Measurements from ENCODE around the gene AGFG1. TPM values are rescaled to one million over a fixed set of nuclear protein-coding genes. Genes with fewer than 3 reads are reported as not detected.

AGFG1 gene
- total RNA-seq, 1 experiment from 2014 or later: 72.5 TPM

DNA sequence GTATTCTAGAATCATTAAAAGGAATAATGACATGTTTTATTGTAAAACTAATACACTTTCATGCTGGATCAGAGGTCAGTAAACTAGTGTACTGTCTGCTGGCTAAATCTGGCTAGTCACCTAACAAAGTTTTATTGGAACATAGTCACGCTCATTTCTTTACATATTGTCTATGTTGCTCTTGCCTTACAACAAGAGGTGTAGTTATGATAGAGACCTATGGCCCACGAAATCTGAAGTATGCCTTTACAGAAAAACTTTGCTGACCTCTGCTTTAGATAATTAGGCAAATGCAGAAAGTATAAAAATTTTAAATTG, 96.9 kb downstream of the AGFG1 start (continued):
- TF ChIP-seq, protein P1, sequence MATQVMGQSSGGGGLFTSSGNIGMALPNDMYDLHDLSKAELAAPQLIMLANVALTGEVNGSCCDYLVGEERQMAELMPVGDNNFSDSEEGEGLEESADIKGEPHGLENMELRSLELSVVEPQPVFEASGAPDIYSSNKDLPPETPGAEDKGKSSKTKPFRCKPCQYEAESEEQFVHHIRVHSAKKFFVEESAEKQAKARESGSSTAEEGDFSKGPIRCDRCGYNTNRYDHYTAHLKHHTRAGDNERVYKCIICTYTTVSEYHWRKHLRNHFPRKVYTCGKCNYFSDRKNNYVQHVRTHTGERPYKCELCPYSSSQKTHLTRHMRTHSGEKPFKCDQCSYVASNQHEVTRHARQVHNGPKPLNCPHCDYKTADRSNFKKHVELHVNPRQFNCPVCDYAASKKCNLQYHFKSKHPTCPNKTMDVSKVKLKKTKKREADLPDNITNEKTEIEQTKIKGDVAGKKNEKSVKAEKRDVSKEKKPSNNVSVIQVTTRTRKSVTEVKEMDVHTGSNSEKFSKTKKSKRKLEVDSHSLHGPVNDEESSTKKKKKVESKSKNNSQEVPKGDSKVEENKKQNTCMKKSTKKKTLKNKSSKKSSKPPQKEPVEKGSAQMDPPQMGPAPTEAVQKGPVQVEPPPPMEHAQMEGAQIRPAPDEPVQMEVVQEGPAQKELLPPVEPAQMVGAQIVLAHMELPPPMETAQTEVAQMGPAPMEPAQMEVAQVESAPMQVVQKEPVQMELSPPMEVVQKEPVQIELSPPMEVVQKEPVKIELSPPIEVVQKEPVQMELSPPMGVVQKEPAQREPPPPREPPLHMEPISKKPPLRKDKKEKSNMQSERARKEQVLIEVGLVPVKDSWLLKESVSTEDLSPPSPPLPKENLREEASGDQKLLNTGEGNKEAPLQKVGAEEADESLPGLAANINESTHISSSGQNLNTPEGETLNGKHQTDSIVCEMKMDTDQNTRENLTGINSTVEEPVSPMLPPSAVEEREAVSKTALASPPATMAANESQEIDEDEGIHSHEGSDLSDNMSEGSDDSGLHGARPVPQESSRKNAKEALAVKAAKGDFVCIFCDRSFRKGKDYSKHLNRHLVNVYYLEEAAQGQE (IDR thresholded peaks at IDR 0.05; ENCODE audit: low read depth): no peak
- no peak for TF ChIP-seq CBX3 (IDR thresholded peaks at IDR 0.05; ENCODE audit: low read depth)

DNA sequence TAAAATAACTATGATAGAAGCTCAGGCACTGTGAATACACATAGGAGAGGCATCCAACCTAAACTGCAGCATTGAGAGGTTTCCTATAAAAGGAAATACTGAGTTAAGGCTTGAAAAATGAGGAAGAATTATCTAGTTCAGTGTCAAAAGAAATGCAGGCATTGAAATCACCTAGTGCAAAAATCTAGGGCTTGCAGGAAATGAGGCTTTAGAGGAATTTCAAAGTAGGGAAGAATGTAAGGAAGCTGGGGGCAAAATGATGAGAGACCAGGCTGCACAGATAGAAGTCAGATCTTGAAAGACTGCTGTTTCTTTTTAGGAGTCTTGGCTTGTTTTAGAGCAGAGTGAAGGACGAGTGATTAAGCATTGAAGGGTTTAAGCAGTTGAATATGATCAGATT, 98.7 kb downstream of the AGFG1 start:
- Histone ChIP-seq H3K9me2 (ENCODE audit: insufficient read depth) (no peaks in the 10 kb centered on the region), H4K20me1 (ENCODE audit: insufficient read depth) (no peaks in the 10 kb centered on the region), H3K4me3 (replicated peaks in 1 of 2; ENCODE audit: low read depth in 1 of 2, low read length in 2 of 2) (no peak overlapping the region), H3K36me3 (ENCODE audit: control insufficient read depth in 1 of 2, insufficient read depth in 2 of 2, low read length in 2 of 2) (no peaks in the 10 kb centered on the region), H3K27ac (ENCODE audit: low read depth, low read length) (no peak overlapping the region), H3K27me3 (ENCODE audit: insufficient read depth, low read length) (no peaks in the 10 kb centered on the region), H3K79me2 (ENCODE audit: insufficient read depth, low read length) (no peaks in the 10 kb centered on the region), H3K9me3 (ENCODE audit: control insufficient read depth in 1 of 2, insufficient read depth in 1 of 2, low read depth in 1 of 2, low read length in 2 of 2) (no peaks in the 10 kb centered on the region), H3K4me2 (ENCODE audit: low read length) (no peak overlapping the region), H3K4me1 (ENCODE audit: control insufficient read depth in 1 of 2, insufficient read depth in 2 of 2, low read length in 2 of 2) (no peaks in the 10 kb centered on the region), H3K9ac (ENCODE audit: low read length) (no peak overlapping the region), H2AFZ (ENCODE audit: low read depth, low read length, poor library complexity, severe bottlenecking) (no peak overlapping the region)
- DNase-seq (ENCODE audit: low read depth, low spot score) (no peak), ATAC-seq (no peak)
- intact Hi-C loops (cut with micrococcal nuclease): no loop called here
- no TSS peak for BruUV-seq (replicated peaks)
- ChIA-PET RAD21 (ENCODE audit: low non-redundant PET in 1 of 2, low total read pairs in 2 of 2, uncharacterized antibody in 2 of 2, unreplicated experiment in 2 of 2) (no interaction called here), CTCF (no interaction called here), POLR2A (no interaction called here)
- TF ChIP-seq, protein P2, sequence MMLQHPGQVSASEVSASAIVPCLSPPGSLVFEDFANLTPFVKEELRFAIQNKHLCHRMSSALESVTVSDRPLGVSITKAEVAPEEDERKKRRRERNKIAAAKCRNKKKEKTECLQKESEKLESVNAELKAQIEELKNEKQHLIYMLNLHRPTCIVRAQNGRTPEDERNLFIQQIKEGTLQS (IDR thresholded peaks at IDR 0.05): no peak
- TF ChIP-seq CBX3 (IDR thresholded peaks at IDR 0.05; ENCODE audit: low read depth): no peak
- TF ChIP-seq RAD21 (IDR thresholded peaks at IDR 0.05; ENCODE audit: low read depth): no peak
- TF ChIP-seq, protein P1 (IDR thresholded peaks at IDR 0.05; ENCODE audit: low read depth): no peak

Data from HCT116 (cell line).